Measurements from ENCODE around the gene DOK7.

Gene DOK7

GRCh38 chr4:3427706-3428446, 35.2 kb upstream of the DOK7 start:
- no peak for DNase-seq (ENCODE audit: low read depth)

GRCh38 chr4:3429651-3430050, 33.5 kb upstream of the DOK7 start:
- DNase-seq (ENCODE audit: low read depth) = no peak

GRCh38 chr4:3430524-3430923, 32.6 kb upstream of the DOK7 start:
- no peak for DNase-seq (ENCODE audit: low read depth)

GRCh38 chr4:3431446-3431993, 31.6 kb upstream of the DOK7 start:
- no peak for DNase-seq (ENCODE audit: low read depth)

- DNase-seq (ENCODE audit: low read depth) = no peak
Measured at GRCh38 chr4:3432381-3432790, 30.7 kb upstream of the DOK7 start.

GRCh38 chr4:3433138-3433869, 29.8 kb upstream of the DOK7 start:
- no peak for DNase-seq (ENCODE audit: low read depth)

- DNase-seq (ENCODE audit: low read depth) = no peak
Measured at GRCh38 chr4:3434881-3435685, 28.0 kb upstream of the DOK7 start.

- no peak for DNase-seq (ENCODE audit: low read depth)
Measured at GRCh38 chr4:3435686-3435956, 27.5 kb upstream of the DOK7 start.

- DNase-seq (ENCODE audit: low read depth) = no peak
Measured at GRCh38 chr4:3436048-3436797, 26.9 kb upstream of the DOK7 start.

GRCh38 chr4:3436798-3437581, 26.1 kb upstream of the DOK7 start:
- DNase-seq (ENCODE audit: low read depth) = no peak

GRCh38 chr4:3437582-3437936, 25.5 kb upstream of the DOK7 start:
- no peak for DNase-seq (ENCODE audit: low read depth)

GRCh38 chr4:3437998-3438846, 24.9 kb upstream of the DOK7 start:
- DNase-seq (ENCODE audit: low read depth) = no peak

GRCh38 chr4:3438847-3439180, 24.3 kb upstream of the DOK7 start:
- DNase-seq (ENCODE audit: low read depth) = no peak

- no peak for DNase-seq (ENCODE audit: low read depth)
Measured at GRCh38 chr4:3439391-3439790, 23.7 kb upstream of the DOK7 start.

- no peak for DNase-seq (ENCODE audit: low read depth)
Measured at GRCh38 chr4:3440011-3440410, 23.1 kb upstream of the DOK7 start.

- DNase-seq (ENCODE audit: low read depth) = no peak
Measured at GRCh38 chr4:3440979-3441500, 22.1 kb upstream of the DOK7 start.

GRCh38 chr4:3441501-3442459, 21.3 kb upstream of the DOK7 start, which contains the start of gene HGFAC:
HGFAC (plus strand) TSS chr4:3441968; CDS start chr4:3442002, 34 bp downstream.
- no peak for DNase-seq (ENCODE audit: low read depth)

GRCh38 chr4:3442460-3442958, 20.6 kb upstream of the DOK7 start:
- DNase-seq (ENCODE audit: low read depth) = no peak

Data from stimulated activated CD8-positive, alpha-beta memory T cell treated with anti-CD3 and anti-CD28 coated beads, Interleukin-12 subunit alpha, Interleukin-12 subunit beta, amount 100 ng/mL, for 1 hour (primary cell).